Right renal pelvis (tissue), 4 donors: ENCODE data around the gene TTC38. TPM values are rescaled to one million over a fixed set of nuclear protein-coding genes. Genes with fewer than 3 reads are reported as not detected.

Source experiments
- DNase-seq, 4 donors: peaks; one replicate each; pipeline ENCODE4 v3.0.0-alpha.2; 2013; ENCODE audit warnings: low read depth in 4 of 4, low spot score in 3 of 4, missing footprints in 1 of 4
- polyA plus RNA-seq, 4 donors: library from polyadenylated mRNA; unstranded; fragments of 120-200 nt; gene quantifications; one replicate each; pipeline ENCODE4 v1.2.1, GENCODE V29; 2013; ENCODE audit not compliant: insufficient read length in 4 of 4

Gene TTC38
- 10 to 100 TPM; 45.5 to 68.1 (median 53.0) TPM for polyA plus RNA-seq

- DNase-seq = peak; percentile 67 to 75 (median 70)
Observed at GRCh38 chr22:46267431-46268279, at the start of gene TTC38. Gene TTC38 (plus strand): TSS chr22:46268008. CDS start chr22:46268040, 32 bp downstream.

GRCh38 chr22:46219636-46220035, 48.2 kb upstream of the TTC38 start:
- no peak for DNase-seq

DNA sequence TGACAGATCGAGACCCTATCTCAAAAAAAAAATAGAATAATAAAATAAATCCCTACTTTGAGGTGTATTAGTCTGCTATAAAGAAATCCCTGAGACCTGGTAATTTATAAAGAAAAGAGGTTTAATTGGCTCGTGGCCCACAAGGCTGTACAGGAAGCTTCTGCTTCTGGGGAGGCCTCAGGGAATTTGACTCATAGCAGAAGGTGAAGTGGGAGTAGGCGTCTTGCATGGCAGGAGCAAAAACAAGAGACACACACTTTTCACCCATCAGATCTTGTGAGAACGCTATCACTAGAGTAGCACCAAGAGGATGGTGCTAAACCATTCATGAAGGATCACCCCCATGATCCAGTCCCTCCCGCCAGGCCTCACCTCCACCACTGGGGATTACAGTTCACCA, 46.9 kb upstream of the TTC38 start:
- no peak for DNase-seq

- no peak for DNase-seq
Observed at GRCh38 chr22:46224044-46224897, 43.5 kb upstream of the TTC38 start.

DNA sequence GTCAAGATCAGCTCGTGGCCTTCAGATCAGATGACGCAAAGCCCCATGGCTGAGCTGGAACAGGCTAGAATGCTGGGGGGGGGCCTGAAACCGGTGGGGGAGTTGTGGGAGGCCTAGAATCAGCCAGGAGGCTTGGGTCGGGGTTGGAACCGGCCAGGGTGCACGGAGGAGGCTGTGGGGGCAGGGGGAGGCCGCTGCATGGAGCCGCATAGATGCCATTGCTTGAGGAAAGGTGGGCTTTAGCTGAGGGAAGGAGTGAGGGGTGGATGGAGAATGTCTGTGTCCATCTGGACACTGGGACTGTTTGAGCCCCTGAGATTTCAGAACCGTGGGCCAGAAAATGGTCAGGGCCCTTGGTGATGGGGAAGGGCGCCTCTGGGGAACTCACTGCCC, 42.9 kb upstream of the TTC38 start:
- no peak for DNase-seq

- DNase-seq = no peak
Observed at GRCh38 chr22:46225631-46226030, 42.2 kb upstream of the TTC38 start.

- DNase-seq = no peak
Observed at GRCh38 chr22:46226577-46226976, 41.2 kb upstream of the TTC38 start.

DNA sequence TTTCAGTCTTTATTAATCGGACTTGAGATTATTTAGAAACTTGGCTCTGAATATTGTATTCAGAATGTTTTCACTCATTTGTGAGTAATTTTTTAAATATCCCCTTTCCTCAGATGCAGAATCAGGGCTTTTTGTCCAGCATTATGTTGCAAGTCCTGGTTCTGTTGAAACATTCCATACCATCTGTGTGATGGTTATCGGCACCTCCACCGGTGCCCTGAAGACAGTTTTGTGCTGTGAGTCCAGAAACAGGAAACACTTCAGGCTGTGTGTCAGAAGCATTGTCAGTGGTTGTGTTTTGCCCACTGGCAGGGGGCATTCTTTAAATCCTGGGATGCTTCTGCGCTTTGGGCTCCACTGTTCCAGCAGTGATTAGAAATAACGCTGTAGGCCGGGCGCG, 38.1 kb upstream of the TTC38 start:
- DNase-seq = no peak

GRCh38 chr22:46230262-46230901, 37.4 kb upstream of the TTC38 start:
- DNase-seq = no peak

GRCh38 chr22:46233231-46233630, 34.6 kb upstream of the TTC38 start:
- no peak for DNase-seq

DNA sequence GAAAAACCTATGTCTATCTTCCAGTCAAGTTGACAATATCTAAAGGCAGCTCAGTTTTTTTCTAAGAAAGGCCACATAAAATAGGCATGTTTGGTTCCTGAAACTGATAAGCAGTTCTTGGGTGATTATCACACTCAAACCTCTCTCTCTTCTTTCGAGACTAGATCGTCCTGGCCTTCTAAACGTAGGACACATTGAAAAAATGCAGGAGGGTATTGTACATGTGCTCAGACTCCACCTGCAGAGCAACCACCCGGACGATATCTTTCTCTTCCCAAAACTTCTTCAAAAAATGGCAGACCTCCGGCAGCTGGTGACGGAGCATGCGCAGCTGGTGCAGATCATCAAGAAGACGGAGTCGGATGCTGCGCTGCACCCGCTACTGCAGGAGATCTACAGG, 32.8 kb upstream of the TTC38 start:
- DNase-seq = no peak

DNA sequence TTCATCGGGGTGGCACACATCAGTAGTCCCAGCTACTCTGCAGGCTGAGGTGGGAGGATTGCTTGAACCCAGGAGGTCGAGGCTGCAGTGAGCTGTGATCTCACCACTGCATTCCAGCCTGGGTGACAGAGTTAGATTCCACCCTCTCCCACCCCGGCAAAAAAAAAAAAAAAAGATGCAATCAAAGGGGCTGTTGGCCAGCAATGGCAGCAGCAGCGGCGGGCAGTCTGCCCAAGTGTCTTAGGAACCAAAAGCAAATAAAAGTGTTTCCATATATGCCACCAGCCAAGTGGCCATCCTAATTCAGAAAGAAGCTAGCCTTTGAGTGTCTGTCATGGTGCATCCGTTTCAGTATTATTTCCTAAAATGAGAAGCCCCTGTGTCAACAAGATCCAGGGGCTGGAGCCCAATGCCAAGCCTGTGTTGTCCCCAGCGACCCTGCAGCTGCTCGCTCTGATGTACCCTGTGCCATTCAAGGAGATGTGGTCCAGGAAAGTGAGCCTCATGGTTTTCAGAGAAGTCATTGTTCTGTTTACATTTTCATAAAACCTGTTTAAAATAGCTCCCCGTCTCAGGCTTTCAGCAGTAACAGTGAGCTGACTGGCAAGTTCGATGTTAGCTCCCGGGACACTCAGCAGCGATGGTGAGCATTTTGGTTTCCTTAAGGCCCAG, 30.2 kb upstream of the TTC38 start:
- no peak for DNase-seq

GRCh38 chr22:46238541-46238940, 29.3 kb upstream of the TTC38 start:
- DNase-seq = no peak

DNA sequence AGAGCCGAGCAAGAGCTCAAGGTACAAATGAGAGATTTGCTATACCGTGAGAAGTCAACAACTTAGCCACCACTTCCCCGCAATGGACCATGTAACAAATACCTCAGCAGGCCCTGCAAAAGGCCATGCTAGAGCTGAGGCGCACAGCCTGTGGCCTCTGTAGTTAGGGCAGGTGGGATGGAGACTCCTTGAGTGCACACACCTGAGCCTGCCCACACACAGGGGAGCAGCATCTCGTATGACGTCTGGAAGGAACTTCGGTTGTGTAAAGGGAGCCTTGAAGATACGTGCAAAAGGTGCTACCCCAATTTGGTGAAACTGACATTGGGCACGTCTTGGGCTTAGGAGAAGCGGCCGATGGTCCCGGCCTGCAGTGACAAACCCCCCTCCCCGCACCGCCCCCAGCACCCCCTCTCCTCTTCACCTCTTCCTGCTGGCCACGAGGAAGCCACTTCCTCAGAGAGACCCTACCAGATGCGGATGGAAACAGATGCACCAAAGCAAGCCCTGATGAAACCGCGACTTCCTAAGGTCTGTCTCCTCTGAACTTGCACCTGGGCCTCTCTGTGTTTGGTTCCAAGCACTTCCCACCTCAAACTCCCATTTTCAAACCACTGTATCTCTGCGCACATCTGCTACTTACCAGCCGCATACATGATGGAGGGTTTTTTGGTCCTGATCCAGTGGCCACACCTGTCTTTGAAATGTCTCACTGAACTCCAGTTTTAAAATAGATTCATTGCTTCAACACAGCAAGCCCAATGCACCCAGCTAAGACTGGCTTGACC, 28.4 kb upstream of the TTC38 start:
- no peak for DNase-seq

- no peak for DNase-seq
Observed at GRCh38 chr22:46240073-46240472, 27.7 kb upstream of the TTC38 start.

- no peak for DNase-seq
Observed at GRCh38 chr22:46240506-46240905, 27.3 kb upstream of the TTC38 start.

GRCh38 chr22:46240907-46241306, 26.9 kb upstream of the TTC38 start:
- no peak for DNase-seq

- DNase-seq = no peak
Observed at GRCh38 chr22:46241396-46242007, 26.3 kb upstream of the TTC38 start.

GRCh38 chr22:46242076-46242475, 25.7 kb upstream of the TTC38 start:
- no peak for DNase-seq
